ENCODE results near the gene MAPK1.
"Not testable (repeated sequence)": the region's sequence is repeated elsewhere in the genome, so short reads cannot be mapped to it uniquely, and the experiment has no call there.

Gene MAPK1

DNA sequence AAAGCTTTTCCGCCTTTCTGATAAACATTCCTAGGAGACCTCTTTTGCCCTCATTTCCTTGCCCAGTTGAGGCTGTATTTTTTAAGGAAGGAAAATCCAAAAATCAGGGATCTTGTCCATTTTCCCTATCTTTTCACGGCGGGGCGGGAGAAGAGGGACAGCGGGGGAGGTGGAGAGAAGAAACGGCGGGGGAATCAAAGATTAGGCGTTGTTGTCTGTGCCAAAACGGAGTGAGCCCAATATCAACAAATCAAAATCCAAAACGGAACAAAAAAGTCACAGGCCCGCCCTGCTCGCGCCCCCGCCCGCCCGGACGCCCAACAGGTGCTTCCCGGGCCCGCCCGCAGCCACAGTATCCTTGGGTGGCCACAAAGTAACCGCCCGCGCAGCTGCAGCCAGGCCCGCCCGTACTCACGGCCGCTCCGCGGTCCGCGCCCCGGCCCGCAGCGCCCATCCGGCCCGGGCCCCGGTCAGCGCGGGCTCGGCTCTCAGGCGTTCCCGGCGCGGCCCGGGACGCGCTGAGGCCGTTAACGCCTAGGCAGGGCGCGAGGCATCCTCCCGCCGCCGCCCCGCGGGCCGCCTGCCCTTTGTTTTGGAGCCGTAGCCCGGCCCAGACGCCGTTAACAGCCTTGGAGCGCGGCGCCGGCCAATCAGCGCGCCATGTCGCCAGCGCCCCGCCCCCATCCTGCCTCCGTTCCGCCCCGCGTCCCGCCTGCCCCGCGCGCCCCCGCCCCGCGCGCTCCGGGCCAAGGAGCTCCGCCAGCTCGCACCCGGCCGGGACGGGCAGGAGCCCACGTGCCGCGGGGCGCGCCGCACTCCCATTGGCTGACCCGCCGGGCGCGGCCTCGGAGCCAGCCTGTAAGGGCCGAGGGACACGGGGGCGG lies 132.0 kb downstream of the MAPK1 start, which contains the start of gene YPEL1:
Gene YPEL1 (minus strand): TSS at position 595 of the 884 bp plus-strand sequence. CDS start 25,050 bp downstream, outside the sequence.
- H3K9ac ChIP-seq (ENCODE audit: low read depth, low read length) = peak within 1 kb of the TSS; percentile 86; the same call in 1 of the 2 replicates
- peaks cover 9% of the 10 kb centered on the region for H3K4me1 ChIP-seq (ENCODE audit: insufficient read depth, low read length)
- no peaks in the 10 kb centered on the region for H3K36me3 ChIP-seq (ENCODE audit: insufficient read depth, low read depth, low read length)
- no peak within 1 kb of the TSS for H3K27ac ChIP-seq (ENCODE audit: low read length)
- H3K9me3 ChIP-seq (ENCODE audit: insufficient read depth, low read depth, low read length) = no peaks in the 10 kb centered on the region
- peak within 1 kb of the TSS; percentile 81 for H3K4me3 ChIP-seq (ENCODE audit: low read length)
- H3K27me3 ChIP-seq (ENCODE audit: insufficient read depth, low read length) = peaks cover 53% of the 10 kb centered on the region

DNA sequence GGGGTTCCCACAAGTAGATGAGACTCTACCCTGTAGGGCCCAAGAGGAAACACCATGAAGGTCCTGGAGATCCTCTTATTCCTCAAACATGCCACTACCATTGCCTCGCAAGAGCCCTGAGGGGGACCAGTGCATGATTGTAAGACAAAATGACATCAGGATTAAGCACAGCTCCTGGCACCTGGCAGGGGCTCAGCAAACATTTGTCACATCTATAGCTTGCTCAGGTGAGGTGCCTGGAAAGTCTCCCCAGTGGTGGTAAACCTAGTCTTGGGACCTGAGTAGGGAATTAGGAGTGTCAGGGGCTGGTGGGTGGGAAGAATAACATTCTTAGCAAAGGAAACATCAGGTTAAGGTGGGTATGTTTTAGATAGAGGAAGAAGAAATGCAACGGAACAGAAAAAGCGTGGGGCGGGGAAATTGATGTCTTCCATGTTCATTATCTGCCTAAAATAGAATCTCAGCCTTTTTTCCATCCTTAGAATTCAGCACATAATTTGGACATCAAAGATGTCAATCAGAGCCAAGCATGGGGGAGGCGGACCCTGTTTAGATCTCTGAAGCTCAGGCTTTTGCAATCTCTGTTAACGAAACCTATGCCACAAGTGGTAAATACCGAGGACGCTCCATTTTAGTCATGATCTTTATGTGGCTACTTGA lies 132.8 kb downstream of the MAPK1 start:
- peak overlapping the region; percentile 86; the same call in 1 of the 2 replicates for H3K9ac ChIP-seq (ENCODE audit: low read depth, low read length)
- H3K9me3 ChIP-seq (ENCODE audit: insufficient read depth, low read depth, low read length) = no peaks in the 10 kb centered on the region
- no peak overlapping the region for H3K27ac ChIP-seq (ENCODE audit: low read length)

GRCh38 chr22:21731503-21731902 lies 135.9 kb downstream of the MAPK1 start:
- Histone ChIP-seq H3K9me3 (ENCODE audit: insufficient read depth, low read depth, low read length) (no peaks in the 10 kb centered on the region), H3K9ac (ENCODE audit: low read depth, low read length) (no peak overlapping the region), H3K36me3 (ENCODE audit: insufficient read depth, low read depth, low read length) (no peaks in the 10 kb centered on the region), H3K4me1 (ENCODE audit: insufficient read depth, low read length) (peaks cover 7% of the 10 kb centered on the region), H3K27ac (ENCODE audit: low read length) (no peak overlapping the region), H3K4me3 (ENCODE audit: low read length) (no peak overlapping the region), H3K27me3 (ENCODE audit: insufficient read depth, low read length) (peaks cover 18% of the 10 kb centered on the region)

More for the DNA sequence above, 132.8 kb downstream of the MAPK1 start:
- Histone ChIP-seq H3K4me3 (ENCODE audit: low read length) (peak overlapping the region; percentile 81), H3K4me1 (ENCODE audit: insufficient read depth, low read length) (peaks cover 9% of the 10 kb centered on the region), H3K36me3 (ENCODE audit: insufficient read depth, low read depth, low read length) (no peaks in the 10 kb centered on the region), H3K27me3 (ENCODE audit: insufficient read depth, low read length) (peaks cover 45% of the 10 kb centered on the region)

DNA sequence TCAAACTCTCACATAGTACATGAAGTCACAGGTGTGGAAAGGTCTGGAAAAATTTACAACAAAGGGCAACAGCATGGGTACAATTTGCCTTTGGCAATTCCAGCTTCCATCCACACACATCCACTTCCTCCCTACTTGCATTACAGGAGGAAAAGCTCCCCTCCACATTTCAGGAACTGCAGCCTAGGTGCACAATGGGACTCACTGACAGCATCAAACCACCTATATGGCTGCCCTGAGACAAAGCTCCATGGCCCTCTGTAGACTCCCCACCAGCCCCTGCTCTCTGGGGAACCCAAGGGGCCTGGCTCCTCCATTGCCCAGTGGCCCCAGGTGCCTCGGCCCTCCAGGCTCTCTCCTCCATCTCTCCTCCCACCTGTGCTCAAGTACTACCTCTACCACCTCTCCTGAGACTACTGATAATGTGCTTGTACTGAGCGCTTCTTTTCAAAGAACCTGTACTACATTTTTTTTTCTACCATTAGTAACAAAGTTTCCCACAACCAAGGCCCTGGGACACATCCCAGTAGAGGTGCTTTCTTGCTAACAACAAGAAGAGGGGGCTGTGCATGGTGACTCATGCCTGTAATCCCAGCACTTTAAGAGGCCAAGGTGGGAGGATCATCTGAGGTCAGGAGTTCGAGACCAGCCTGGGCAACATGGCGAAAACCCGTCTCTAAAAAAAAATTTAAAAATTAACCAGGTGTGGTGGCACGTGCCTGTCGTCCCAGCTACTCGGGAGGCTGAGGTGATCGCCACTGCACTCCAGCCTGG lies 136.7 kb downstream of the MAPK1 start:
- peaks cover 7% of the 10 kb centered on the region for H3K4me1 ChIP-seq (ENCODE audit: insufficient read depth, low read length)
- H3K27ac ChIP-seq (ENCODE audit: low read length) = no peak overlapping the region
- no peaks in the 10 kb centered on the region for H3K9me3 ChIP-seq (ENCODE audit: insufficient read depth, low read depth, low read length)
- H3K27me3 ChIP-seq (ENCODE audit: insufficient read depth, low read length) = peaks cover 15% of the 10 kb centered on the region
- no peak overlapping the region for H3K4me3 ChIP-seq (ENCODE audit: low read length)
- H3K36me3 ChIP-seq (ENCODE audit: insufficient read depth, low read depth, low read length) = no peaks in the 10 kb centered on the region
- no peak overlapping the region for H3K9ac ChIP-seq (ENCODE audit: low read depth, low read length)

- not testable (repeated sequence) for H3K9ac ChIP-seq (ENCODE audit: low read depth, low read length); H3K4me1 ChIP-seq (ENCODE audit: insufficient read depth, low read length); H3K9me3 ChIP-seq (ENCODE audit: insufficient read depth, low read depth, low read length); H3K27me3 ChIP-seq (ENCODE audit: insufficient read depth, low read length); H3K4me3 ChIP-seq (ENCODE audit: low read length); H3K36me3 ChIP-seq (ENCODE audit: insufficient read depth, low read depth, low read length); H3K27ac ChIP-seq (ENCODE audit: low read length)
These were observed 138.3 kb downstream of the MAPK1 start for GRCh38 chr22:21729184-21729583.

GRCh38 chr22:21728270-21728669 lies 139.2 kb downstream of the MAPK1 start:
- Histone ChIP-seq H3K9me3 (ENCODE audit: insufficient read depth, low read depth, low read length) (no peaks in the 10 kb centered on the region), H3K36me3 (ENCODE audit: insufficient read depth, low read depth, low read length) (no peaks in the 10 kb centered on the region), H3K27ac (ENCODE audit: low read length) (no peak overlapping the region), H3K4me3 (ENCODE audit: low read length) (no peak overlapping the region), H3K9ac (ENCODE audit: low read depth, low read length) (no peak overlapping the region), H3K4me1 (ENCODE audit: insufficient read depth, low read length) (no peaks in the 10 kb centered on the region), H3K27me3 (ENCODE audit: insufficient read depth, low read length) (no peaks in the 10 kb centered on the region)

- no peak overlapping the region for H3K9ac ChIP-seq (ENCODE audit: low read depth, low read length)
- no peaks in the 10 kb centered on the region for H3K36me3 ChIP-seq (ENCODE audit: insufficient read depth, low read depth, low read length)
- no peaks in the 10 kb centered on the region for H3K9me3 ChIP-seq (ENCODE audit: insufficient read depth, low read depth, low read length)
- no peak overlapping the region for H3K27ac ChIP-seq (ENCODE audit: low read length)
- H3K4me3 ChIP-seq (ENCODE audit: low read length) = no peak overlapping the region
- no peaks in the 10 kb centered on the region for H3K27me3 ChIP-seq (ENCODE audit: insufficient read depth, low read length)
- no peaks in the 10 kb centered on the region for H3K4me1 ChIP-seq (ENCODE audit: insufficient read depth, low read length)
These were observed 139.7 kb downstream of the MAPK1 start for GRCh38 chr22:21727768-21728167.

GRCh38 chr22:21727159-21727558 lies 140.3 kb downstream of the MAPK1 start:
- no peak overlapping the region for H3K4me3 ChIP-seq (ENCODE audit: low read length)
- H3K9ac ChIP-seq (ENCODE audit: low read depth, low read length) = no peak overlapping the region
- H3K27me3 ChIP-seq (ENCODE audit: insufficient read depth, low read length) = no peaks in the 10 kb centered on the region
- H3K36me3 ChIP-seq (ENCODE audit: insufficient read depth, low read depth, low read length) = no peaks in the 10 kb centered on the region
- H3K9me3 ChIP-seq (ENCODE audit: insufficient read depth, low read depth, low read length) = no peaks in the 10 kb centered on the region
- H3K4me1 ChIP-seq (ENCODE audit: insufficient read depth, low read length) = no peaks in the 10 kb centered on the region
- H3K27ac ChIP-seq (ENCODE audit: low read length) = no peak overlapping the region

- Histone ChIP-seq H3K9ac (ENCODE audit: low read depth, low read length) (no peak overlapping the region), H3K4me1 (ENCODE audit: insufficient read depth, low read length) (no peaks in the 10 kb centered on the region), H3K36me3 (ENCODE audit: insufficient read depth, low read depth, low read length) (no peaks in the 10 kb centered on the region), H3K27ac (ENCODE audit: low read length) (no peak overlapping the region), H3K4me3 (ENCODE audit: low read length) (no peak overlapping the region), H3K27me3 (ENCODE audit: insufficient read depth, low read length) (no peaks in the 10 kb centered on the region), H3K9me3 (ENCODE audit: insufficient read depth, low read depth, low read length) (no peaks in the 10 kb centered on the region)
These were observed 140.8 kb downstream of the MAPK1 start for GRCh38 chr22:21726650-21727049.

- no peaks in the 10 kb centered on the region for H3K9me3 ChIP-seq (ENCODE audit: insufficient read depth, low read depth, low read length)
- H3K4me1 ChIP-seq (ENCODE audit: insufficient read depth, low read length) = no peaks in the 10 kb centered on the region
- H3K27me3 ChIP-seq (ENCODE audit: insufficient read depth, low read length) = no peaks in the 10 kb centered on the region
- no peaks in the 10 kb centered on the region for H3K36me3 ChIP-seq (ENCODE audit: insufficient read depth, low read depth, low read length)
- no peak overlapping the region for H3K4me3 ChIP-seq (ENCODE audit: low read length)
- H3K27ac ChIP-seq (ENCODE audit: low read length) = no peak overlapping the region
- no peak overlapping the region for H3K9ac ChIP-seq (ENCODE audit: low read depth, low read length)
These were observed 141.3 kb downstream of the MAPK1 start for GRCh38 chr22:21725956-21726649.

DNA sequence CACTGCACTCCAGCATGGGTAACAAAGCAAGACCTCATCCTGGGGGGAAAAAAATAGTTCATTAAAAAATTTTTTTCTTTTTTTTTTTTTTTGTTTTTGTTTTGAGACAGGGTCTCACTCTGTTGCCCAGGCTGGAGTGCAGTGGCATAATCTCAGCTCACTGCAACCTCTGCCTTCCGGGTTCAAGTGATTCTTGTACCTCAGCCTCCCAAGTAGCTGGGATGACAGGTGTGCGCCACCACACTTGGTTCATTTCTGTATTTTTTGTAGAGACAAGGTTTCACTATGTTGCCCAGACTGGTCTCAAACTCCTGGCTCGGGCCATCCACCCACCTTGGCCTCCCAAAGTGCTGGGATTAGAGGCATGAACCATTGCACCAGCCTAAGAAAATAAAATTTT lies 142.9 kb downstream of the MAPK1 start:
- H3K9me3 ChIP-seq (ENCODE audit: insufficient read depth, low read depth, low read length); H3K27me3 ChIP-seq (ENCODE audit: insufficient read depth, low read length); H3K27ac ChIP-seq (ENCODE audit: low read length); H3K9ac ChIP-seq (ENCODE audit: low read depth, low read length); H3K4me1 ChIP-seq (ENCODE audit: insufficient read depth, low read length); H3K4me3 ChIP-seq (ENCODE audit: low read length); H3K36me3 ChIP-seq (ENCODE audit: insufficient read depth, low read depth, low read length): not testable (repeated sequence)
